Ectodermal cell (in vitro differentiated cells): ENCODE measurements around the gene COL19A1.

ENCODE experiments used
- H3K27ac ChIP-seq: 2 replicates; pipeline ENCODE4 v1.7.0; 2013; ENCODE audit warnings: mild to moderate bottlenecking, low read depth, low read length; ENCODE audit not compliant: insufficient read depth, poor library complexity, severe bottlenecking
- H3K27me3 ChIP-seq: 2 replicates; pipeline ENCODE4 v1.7.0; 2013; ENCODE audit warnings: mild to moderate bottlenecking, low read length; ENCODE audit not compliant: insufficient read depth, control insufficient read depth, poor library complexity, severe bottlenecking
- H3K36me3 ChIP-seq: one replicate; pipeline ENCODE4 v1.7.0; 2013; ENCODE audit warnings: low read length; ENCODE audit not compliant: control insufficient read depth, insufficient read depth
- H3K4me1 ChIP-seq: one replicate; pipeline ENCODE4 v1.7.0; 2013; ENCODE audit warnings: low read length; ENCODE audit not compliant: control insufficient read depth, insufficient read depth
- H3K4me3 ChIP-seq: 2 replicates; pipeline ENCODE4 v1.7.0; 2013; ENCODE audit warnings: low read depth, low read length, control low read depth; ENCODE audit not compliant: insufficient read depth
- H3K9me3 ChIP-seq: 2 replicates; pipeline ENCODE4 v1.7.0; 2013; ENCODE audit warnings: mild to moderate bottlenecking, low read length, moderate library complexity; ENCODE audit not compliant: control insufficient read depth
- WGBS, 2 experiments: methylation state at CpG; one replicate each; pipeline ENCODE4 v1.1.7; 2013; ENCODE audit warnings: missing lambda C conversion rate in 2 of 2; 5-methylcytosine and 5-hydroxymethylcytosine counted together

COL19A1 gene

DNA sequence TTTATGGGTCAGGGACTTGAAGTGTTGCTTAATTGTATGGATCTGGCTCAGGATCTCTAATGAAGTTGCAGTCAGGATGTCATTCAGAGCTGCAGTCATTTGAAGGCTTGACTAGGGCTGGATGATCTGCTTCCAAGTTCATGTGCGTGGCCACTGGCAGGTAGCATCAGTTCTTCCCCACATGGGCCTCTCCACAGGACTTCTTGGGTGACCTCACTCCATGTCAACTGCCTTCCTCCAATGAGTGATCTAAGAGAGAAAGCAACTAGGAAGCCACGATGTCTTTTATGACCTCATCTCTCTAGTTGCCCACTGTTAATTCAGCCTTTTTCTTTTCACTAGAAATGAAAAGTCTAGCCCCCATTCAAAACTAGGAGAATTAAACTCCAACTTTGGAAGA lies 332.4 kb downstream of the COL19A1 start:
- Histone ChIP-seq H3K4me1 (no peaks in the 10 kb centered on the region), H3K27me3 (no peaks in the 10 kb centered on the region), H3K27ac (no peak overlapping the region), H3K9me3 (no peaks in the 10 kb centered on the region), H3K4me3 (no peak overlapping the region), H3K36me3 (no peaks in the 10 kb centered on the region)
- 87 to 94% methylated on average over 2 of the region's 2 CpGs for WGBS, 2 experiments

DNA sequence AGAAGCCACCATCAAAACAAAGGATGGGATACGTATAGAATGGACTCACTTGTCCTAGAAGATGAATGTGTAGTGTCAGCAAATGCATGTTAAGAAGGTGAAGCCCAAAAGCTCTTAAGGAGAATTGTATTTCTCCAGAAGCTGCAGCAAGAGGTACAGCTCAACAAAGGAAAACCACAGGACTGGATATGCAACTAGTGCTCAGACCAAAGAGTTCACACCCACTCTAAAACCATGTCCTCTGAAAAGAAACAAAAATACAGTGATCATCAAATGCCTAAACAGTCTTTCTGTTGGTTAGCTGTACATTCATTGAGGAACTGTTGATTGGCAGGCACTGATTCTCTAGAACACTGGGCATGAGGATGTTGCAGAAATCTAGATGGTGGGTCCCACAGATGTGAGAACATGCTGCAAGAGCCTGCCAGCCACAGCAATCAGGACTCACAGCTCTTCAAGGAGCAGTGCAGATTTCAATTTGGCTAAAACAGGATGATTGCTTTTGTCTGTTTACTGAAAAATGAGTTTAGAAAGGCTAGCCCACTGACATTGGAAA lies 342.0 kb downstream of the COL19A1 start:
- Histone ChIP-seq H3K4me3 (no peak overlapping the region), H3K36me3 (no peaks in the 10 kb centered on the region), H3K9me3 (no peaks in the 10 kb centered on the region), H3K27me3 (no peaks in the 10 kb centered on the region), H3K27ac (no peak overlapping the region), H3K4me1 (no peaks in the 10 kb centered on the region)
- 77 to 81% methylated on average over 1 of the region's 1 CpG for WGBS, 2 experiments

DNA sequence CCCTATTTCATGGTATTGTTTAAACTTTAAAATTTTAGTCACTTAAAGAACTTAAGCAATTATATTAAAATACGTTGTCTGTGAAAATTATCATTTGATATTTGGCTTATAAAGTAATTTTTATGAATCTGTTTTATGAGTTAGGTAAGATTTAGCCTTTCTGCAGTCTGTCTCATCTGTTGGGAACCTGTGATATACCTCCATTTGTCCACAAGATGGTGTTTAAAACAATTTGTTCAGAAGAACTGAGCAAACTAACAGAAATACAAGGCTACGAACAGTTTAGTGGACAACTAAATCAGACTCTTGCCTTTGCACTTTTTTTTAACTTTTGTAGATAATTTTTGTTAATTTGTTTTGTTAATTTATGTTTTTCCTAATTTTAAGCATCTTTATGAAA lies 344.1 kb downstream of the COL19A1 start:
- Histone ChIP-seq H3K27ac (no peak overlapping the region), H3K36me3 (no peaks in the 10 kb centered on the region), H3K9me3 (no peaks in the 10 kb centered on the region), H3K27me3 (no peaks in the 10 kb centered on the region), H3K4me1 (no peaks in the 10 kb centered on the region), H3K4me3 (no peak overlapping the region)
- 85 to 94% methylated on average over 2 of the region's 2 CpGs for WGBS, 2 experiments

DNA sequence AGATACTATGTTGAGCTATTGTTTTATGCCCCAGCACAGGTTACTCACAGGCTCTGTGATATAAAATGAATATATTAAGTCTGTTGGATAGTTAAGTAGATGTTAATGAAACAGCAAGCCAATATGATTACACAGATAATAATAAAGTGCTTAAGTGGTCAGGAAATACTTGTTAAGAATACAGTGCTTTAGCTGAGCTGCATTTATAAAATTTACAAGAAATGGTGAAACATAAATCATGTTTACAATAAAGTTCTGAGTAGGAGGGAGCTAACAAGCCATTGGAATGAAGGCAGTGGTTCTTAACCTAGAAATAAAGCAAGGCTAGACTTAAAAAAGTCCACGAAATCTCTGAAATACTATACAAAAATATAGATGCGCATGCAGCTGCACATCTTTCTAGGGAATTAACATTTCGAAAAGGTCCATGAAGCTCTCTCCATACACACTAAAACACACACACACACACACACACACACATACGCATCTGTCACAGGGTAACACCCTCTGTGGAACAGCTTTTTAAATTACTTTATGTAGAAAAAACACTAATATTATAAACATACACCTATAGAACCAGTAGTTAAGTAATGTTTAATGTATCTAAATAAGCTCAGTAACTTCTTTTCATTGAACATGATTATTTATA lies 349.2 kb downstream of the COL19A1 start:
- Histone ChIP-seq H3K4me1 (no peaks in the 10 kb centered on the region), H3K27ac (no peak overlapping the region), H3K9me3 (no peaks in the 10 kb centered on the region), H3K4me3 (no peak overlapping the region), H3K27me3 (no peaks in the 10 kb centered on the region), H3K36me3 (no peaks in the 10 kb centered on the region)
- 82 to 85% methylated on average over 3 to 4 of the region's 4 CpGs for WGBS, 2 experiments

DNA sequence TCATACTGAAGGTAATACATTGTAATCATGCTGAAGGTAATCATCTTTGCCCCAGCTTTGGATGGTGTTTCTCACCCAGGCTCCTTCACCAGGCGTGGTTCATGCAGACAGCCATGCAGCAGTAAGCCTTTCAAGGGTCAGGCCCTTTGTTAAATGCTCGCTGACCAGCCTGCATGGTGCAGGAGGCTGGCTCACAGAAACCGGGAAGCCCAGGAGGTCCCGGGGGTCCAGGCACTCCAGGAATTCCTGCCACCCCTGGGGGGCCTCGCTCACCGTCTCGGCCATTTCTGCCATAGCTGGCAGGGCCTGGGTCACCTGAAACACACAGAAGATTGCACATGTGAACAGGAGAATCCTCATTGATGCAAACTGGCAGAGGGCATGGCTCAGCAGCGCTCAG lies 350.4 kb downstream of the COL19A1 start:
- Histone ChIP-seq H3K27me3 (no peaks in the 10 kb centered on the region), H3K4me1 (no peaks in the 10 kb centered on the region), H3K36me3 (no peaks in the 10 kb centered on the region), H3K27ac (no peak overlapping the region), H3K4me3 (no peak overlapping the region), H3K9me3 (no peaks in the 10 kb centered on the region)
- WGBS, 2 experiments = 53 to 57% methylated on average over 8 of the region's 8 CpGs

DNA sequence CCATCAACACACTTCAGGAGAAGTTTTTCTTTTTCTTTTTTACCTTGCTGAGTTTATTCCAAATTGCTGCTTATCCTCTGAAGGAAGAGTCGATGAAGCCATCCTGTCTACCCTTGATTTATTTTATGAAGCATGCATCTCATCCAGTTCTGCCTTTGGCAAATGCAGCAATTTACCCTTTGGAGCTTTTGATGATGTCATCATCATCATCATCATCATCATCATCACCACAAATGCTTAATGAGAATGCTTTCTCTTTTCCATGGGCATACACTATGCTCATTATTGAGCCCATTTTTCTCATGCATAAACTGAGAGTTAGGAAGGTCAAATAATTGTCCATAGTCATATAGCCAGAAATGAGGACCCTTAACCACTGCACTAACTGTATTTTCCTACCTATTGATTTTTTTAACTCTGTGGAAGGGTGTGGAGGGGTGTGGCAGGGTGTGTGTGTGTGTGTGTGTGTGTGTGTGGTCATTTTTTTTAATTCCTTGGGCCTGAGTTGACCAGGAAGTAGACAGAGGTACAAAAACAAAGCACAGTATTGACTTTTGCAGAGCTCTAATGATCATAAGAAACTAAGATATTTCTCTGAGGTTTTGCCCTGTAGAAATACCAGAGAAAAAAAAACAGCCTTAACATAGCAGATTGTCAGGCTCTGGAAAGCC lies 353.7 kb downstream of the COL19A1 start:
- no peaks in the 10 kb centered on the region for H3K4me1 ChIP-seq
- no peak overlapping the region for H3K27ac ChIP-seq
- H3K27me3 ChIP-seq = no peaks in the 10 kb centered on the region
- H3K9me3 ChIP-seq = no peaks in the 10 kb centered on the region
- H3K36me3 ChIP-seq = no peaks in the 10 kb centered on the region
- H3K4me3 ChIP-seq = no peak overlapping the region
- WGBS, 2 experiments = 80 to 93% methylated on average over 1 of the region's 1 CpG

DNA sequence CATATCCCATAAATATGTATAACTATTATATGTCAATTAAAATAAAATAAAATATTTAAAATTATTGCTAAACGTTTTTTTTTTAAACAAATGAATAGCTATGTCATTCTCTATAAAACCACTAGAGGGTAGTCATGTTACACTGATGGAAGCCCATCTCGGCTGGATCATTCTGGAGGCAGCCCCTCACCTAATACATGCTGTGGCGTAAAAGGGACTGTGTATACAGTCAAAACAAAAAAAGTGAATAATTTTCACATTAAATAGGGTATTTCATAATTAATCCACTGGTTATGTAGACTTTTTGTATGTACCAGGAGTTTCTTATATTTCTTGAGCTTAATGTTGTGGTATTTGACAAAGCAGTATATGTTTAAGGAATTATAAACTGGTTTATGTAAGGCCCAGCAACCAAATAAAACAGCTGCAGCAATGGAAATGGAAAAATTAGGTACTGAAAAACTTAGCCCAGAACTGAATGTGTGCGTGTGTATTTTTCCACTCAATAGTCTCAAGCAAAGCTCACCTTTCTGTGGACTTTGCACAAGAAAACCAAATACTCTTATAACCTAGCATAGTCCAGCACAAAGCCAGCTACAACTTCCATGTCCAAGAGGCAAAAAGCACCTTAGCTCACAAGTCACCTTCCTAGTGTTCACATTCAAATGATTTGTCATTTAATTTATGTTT lies 354.8 kb downstream of the COL19A1 start:
- H3K27ac ChIP-seq = no peak overlapping the region
- no peaks in the 10 kb centered on the region for H3K4me1 ChIP-seq
- no peak overlapping the region for H3K4me3 ChIP-seq
- H3K9me3 ChIP-seq = no peaks in the 10 kb centered on the region
- no peaks in the 10 kb centered on the region for H3K36me3 ChIP-seq
- WGBS, 2 experiments = 69 to 100% methylated on average over 1 to 3 of the region's 4 CpGs
- no peaks in the 10 kb centered on the region for H3K27me3 ChIP-seq

DNA sequence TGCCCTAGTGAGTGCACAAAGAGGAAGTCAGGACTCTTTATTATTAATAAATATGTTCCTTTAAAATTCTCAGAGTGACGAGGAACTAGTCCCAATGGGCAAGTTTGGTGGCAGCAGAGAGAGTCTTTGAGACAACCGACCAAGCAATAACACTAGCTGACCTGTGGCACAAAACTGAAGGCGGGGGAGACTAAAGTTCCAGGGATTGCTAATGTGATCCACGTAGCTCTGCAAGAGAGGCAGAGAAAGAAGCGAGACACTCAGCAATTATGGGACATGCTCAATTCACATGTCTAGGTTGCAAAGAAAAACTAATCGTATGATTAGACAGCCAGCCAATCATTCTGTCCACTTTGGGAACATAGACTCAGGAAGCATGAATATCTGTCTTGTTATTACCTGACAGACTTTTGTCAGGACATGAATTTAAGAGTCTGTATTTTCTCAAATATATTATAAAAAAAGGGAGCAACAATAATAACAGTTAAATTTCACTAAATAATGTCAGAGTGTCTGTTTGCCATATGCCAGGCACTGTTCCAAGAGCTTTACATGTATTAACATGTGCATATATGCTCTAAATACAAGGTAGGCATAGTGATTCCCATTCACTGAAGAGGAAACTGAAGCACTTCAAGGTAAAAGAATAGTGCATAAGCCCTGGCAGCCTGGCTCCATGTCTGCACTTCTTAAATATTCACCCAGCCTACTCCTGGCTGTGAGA lies 355.5 kb downstream of the COL19A1 start:
- no peak overlapping the region for H3K27ac ChIP-seq
- no peaks in the 10 kb centered on the region for H3K4me1 ChIP-seq
- H3K36me3 ChIP-seq = no peaks in the 10 kb centered on the region
- no peak overlapping the region for H3K4me3 ChIP-seq
- no peaks in the 10 kb centered on the region for H3K9me3 ChIP-seq
- 90 to 96% methylated on average over 6 of the region's 6 CpGs for WGBS, 2 experiments
- no peaks in the 10 kb centered on the region for H3K27me3 ChIP-seq

DNA sequence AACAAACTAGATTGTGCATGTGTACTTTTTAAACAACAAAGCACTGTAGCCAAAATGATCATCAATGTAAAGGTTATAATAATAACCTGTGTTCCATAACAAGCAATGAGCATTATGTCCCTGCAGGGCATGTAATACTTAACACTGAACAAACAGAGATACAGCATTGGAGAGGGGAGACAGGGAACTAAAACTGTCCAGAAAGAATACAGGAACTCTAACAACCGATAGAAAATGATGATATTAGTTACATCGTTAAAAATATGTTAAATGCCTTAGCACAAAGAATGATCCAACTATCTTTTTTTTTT lies 356.0 kb downstream of the COL19A1 start:
- H3K36me3 ChIP-seq = no peaks in the 10 kb centered on the region
- no peaks in the 10 kb centered on the region for H3K27me3 ChIP-seq
- H3K4me3 ChIP-seq = no peak overlapping the region
- H3K9me3 ChIP-seq = no peaks in the 10 kb centered on the region
- no peaks in the 10 kb centered on the region for H3K4me1 ChIP-seq
- WGBS, 2 experiments = 96% methylated on average over 2 of the region's 2 CpGs; no CpG with 5 or more reads in 1 of the 2 experiments
- H3K27ac ChIP-seq = no peak overlapping the region

DNA sequence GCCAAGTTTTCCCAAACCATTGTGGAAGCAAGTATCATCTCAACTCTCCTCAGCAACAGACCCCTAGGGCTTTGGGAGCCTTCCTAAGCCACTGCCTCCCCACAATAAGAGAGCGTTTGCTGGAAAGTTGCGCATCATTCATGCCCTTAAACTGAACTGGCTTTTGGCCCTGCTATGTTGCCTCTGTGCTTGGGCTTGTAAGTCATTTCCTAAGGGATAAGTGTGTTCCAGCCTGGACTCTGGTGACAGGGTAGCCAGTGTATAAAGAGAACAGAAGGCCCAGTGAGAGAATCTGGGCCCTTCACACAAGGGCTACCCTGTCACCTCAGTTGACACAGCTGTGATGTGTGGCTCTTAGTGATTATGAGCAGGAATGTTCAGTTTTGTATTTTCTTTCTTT lies 358.7 kb downstream of the COL19A1 start:
- Histone ChIP-seq H3K27me3 (no peaks in the 10 kb centered on the region), H3K27ac (no peak overlapping the region), H3K4me1 (no peaks in the 10 kb centered on the region), H3K4me3 (no peak overlapping the region), H3K36me3 (no peaks in the 10 kb centered on the region), H3K9me3 (no peaks in the 10 kb centered on the region)
- 91 to 92% methylated on average over 2 of the region's 2 CpGs for WGBS, 2 experiments
